ENCODE measurements around the gene ERBB2.

Gene ERBB2

DNA sequence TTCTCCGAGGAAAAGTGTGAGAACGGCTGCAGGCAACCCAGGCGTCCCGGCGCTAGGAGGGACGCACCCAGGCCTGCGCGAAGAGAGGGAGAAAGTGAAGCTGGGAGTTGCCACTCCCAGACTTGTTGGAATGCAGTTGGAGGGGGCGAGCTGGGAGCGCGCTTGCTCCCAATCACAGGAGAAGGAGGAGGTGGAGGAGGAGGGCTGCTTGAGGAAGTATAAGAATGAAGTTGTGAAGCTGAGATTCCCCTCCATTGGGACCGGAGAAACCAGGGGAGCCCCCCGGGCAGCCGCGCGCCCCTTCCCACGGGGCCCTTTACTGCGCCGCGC lies at the start of gene ERBB2:
ERBB2 (plus strand) TSS at position 247 of the 330 bp plus-strand sequence. CDS start 175 bp downstream, outside the sequence.
- no peak for DNase-seq (ENCODE audit: low read depth, low spot score)

GRCh38 chr17:39650121-39650579 lies 49.7 kb upstream of the ERBB2 start:
- no peak for DNase-seq (ENCODE audit: low read depth, low spot score)

More for the DNA sequence above, at the start of gene ERBB2:
- peak within 1 kb of the TSS; percentile 56 for H3K27ac ChIP-seq

DNA sequence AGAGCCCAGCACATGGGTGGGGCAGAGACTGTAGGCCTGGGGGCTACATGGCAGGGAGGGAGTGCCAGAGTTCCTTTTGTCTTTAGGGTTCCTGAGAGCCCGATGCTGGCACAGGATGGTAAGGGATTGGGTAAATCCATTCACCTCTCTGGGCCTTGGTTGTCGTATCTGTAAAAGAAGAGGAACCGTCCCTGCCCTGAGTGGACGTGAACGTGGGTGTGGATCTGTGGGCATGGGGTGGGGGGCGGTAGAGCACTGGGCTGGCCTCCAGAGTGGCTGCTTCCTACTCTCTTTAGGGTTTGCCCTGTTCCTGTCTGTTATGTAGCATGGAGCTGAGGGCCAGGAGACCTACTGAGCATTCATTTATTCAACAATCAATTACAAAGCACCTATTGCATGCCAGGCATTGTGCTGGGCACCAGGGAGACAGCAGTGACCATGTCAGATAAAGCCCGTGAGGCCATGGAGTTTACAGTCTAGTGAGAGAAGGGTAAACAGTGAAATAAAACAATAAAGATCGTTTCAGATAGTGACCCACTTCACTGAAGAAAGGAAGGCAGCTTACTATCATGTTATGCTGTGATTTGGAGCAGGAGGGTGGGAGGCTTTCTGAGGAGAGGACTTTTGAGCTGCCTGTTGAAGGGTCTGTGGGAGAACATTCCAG lies 47.8 kb upstream of the ERBB2 start:
- H3K27ac ChIP-seq = no peak overlapping the region

More at GRCh38 chr17:39650121-39650579, 49.7 kb upstream of the ERBB2 start:
- H3K27ac ChIP-seq = no peak overlapping the region

DNA sequence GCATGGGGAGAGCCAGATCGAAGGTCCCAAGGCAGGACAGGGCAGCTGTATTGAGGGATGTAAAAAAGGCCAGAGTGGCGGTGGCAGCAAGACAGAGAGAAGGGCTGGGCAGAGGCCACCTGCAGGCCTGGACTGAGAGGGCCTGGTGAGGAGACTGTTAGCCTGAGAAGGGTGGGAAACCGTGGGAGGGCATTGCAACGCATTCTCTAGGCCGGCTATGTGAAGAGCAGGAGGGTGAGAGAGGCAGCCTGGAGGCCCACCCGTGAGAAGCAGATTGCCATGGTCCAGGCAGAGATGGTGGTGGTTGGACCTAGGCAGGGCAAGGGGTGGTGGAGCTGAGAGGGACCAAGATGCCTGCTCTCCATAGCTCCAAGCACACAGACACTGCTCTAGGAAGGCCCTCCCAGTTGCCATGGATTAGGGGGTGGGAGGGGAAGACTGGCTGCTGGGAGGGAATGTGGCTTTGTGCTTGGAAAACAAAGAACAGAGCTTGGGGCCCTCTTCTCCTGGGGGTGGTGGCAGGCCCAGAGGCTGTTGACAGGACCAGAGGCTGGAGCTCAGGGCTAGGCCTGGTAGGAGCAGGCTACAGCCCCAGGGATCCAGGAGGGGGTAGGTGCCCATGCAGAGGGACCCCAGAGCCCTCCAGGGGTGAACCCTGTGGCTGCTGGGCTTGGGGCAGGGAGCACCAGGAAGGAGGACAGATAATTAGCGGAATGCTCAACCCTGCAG lies 47.1 kb upstream of the ERBB2 start:
- H3K27ac ChIP-seq = no peak overlapping the region
- no peak for DNase-seq (ENCODE audit: low read depth, low spot score)

More for the DNA sequence above, 47.8 kb upstream of the ERBB2 start:
- no peak for DNase-seq (ENCODE audit: low read depth, low spot score)

GRCh38 chr17:39653316-39653661 lies 46.6 kb upstream of the ERBB2 start:
- no peak for DNase-seq (ENCODE audit: low read depth, low spot score)
- no peak overlapping the region for H3K27ac ChIP-seq

DNA sequence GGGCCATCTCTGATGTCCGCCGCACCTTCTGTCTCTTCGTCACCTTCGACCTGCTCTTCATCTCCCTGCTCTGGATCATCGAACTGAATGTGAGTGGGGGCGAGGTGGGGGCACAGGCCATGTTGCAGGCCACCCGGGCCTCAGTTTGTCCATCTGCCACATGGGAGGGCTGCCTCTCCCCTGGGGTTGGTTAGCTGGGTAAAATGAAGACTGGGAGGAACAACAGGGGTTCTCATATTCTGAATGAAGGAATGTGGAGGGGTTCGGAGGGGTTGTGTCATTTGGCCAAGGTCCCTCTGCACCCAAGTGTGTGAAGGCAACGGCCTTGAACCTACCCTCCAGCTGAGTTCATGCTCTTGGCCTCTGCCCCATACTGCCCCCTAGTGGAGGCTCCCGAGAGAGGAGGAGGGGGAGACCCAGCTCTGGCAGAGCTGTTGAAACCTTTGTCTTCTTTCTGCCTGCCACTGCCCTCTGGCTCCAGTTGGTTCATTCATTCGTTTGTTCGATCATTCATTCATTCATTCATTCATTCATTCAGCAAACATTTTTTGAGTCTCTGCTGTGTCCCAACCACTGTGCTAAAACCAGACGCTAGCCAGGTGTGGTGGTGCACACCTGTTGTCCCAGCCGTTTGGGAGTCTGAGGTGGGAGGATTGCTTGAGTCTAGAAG lies 46.1 kb upstream of the ERBB2 start:
- DNase-seq (ENCODE audit: low read depth, low spot score) = no peak
- H3K27ac ChIP-seq = no peak overlapping the region

GRCh38 chr17:39655105-39655504 lies 44.8 kb upstream of the ERBB2 start:
- H3K27ac ChIP-seq = no peak overlapping the region
- DNase-seq (ENCODE audit: low read depth, low spot score) = no peak

- H3K27ac ChIP-seq = no peak overlapping the region
- DNase-seq (ENCODE audit: low read depth, low spot score) = no peak
Observed at GRCh38 chr17:39658346-39658745, 41.5 kb upstream of the ERBB2 start.

- H3K27ac ChIP-seq = no peak overlapping the region
- no peak for DNase-seq (ENCODE audit: low read depth, low spot score)
Observed at GRCh38 chr17:39658760-39659159, 41.1 kb upstream of the ERBB2 start.

GRCh38 chr17:39659279-39660010 lies 40.4 kb upstream of the ERBB2 start:
- no peak overlapping the region for H3K27ac ChIP-seq
- DNase-seq (ENCODE audit: low read depth, low spot score) = no peak

- H3K27ac ChIP-seq = no peak overlapping the region
- DNase-seq (ENCODE audit: low read depth, low spot score) = no peak
Observed at GRCh38 chr17:39660011-39660360, 39.9 kb upstream of the ERBB2 start.

DNA sequence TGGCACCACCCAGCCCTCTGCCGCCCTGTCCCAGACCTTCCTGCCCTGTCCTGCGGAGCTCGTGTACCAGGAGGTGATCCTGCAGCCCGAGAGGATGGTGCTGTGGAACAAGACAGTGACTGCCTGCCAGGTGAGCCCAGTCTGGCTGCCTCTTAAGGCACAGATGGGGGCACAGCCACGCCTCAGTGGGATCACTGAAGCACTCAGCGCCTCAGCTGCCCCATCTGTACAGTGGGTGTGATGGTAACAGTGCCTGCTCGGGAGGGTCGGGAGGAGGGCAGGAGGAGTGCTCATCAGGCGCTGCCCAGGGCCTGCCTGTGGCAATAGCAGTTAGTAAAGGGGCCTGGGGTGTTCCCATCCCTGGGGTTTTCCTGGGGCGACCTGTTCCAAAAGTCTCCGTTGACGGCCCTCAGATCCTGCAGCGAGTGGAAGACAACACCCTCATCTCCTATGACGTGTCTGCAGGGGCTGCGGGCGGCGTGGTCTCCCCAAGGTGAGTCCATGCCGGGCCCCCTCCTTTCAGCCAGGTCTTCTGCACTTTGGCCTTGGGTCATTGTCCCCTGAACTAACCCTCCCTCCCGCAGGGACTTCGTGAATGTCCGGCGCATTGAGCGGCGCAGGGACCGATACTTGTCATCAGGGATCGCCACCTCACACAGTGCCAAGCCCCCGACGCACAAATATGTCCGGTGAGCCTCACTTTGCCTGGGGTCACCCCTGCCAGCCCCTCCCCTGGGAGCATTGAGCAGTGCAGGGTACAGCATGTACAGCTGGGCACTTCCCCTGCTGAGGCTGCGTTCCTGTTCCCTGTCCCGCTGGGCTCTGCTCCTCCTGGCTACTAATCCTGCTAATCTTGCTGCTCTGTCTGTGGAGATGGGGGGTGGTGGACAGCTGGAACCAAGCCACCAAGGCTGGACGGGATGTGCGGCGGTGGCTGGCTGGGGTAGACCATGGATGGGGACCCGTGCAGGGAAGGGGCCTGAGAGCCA lies 39.2 kb upstream of the ERBB2 start:
- DNase-seq (ENCODE audit: low read depth, low spot score) = no peak
- H3K27ac ChIP-seq = no peak overlapping the region

- no peak for DNase-seq (ENCODE audit: low read depth, low spot score)
- H3K27ac ChIP-seq = no peak overlapping the region
Observed at GRCh38 chr17:39661744-39662541, 37.9 kb upstream of the ERBB2 start.

GRCh38 chr17:39662551-39663339 lies 37.1 kb upstream of the ERBB2 start:
- H3K27ac ChIP-seq = no peak overlapping the region
- no peak for DNase-seq (ENCODE audit: low read depth, low spot score)

DNA sequence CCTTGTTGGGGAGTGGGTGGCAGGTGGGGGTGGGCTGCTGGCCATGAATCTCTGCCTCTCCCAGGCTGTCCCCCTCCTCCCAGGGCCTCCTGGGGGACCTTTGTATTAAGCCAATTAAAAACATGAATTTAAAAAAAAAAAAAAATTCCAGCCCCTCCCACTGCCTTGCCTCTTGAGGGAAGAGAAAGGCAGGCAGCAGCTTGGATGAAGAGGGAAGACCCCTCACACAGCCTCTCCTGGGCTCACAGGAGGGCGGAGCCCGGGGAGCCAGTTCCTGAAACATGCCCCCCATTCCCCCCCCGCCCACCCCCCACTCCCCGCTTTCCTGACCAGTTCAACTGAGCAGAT lies 36.5 kb upstream of the ERBB2 start:
- no peak overlapping the region for H3K27ac ChIP-seq
- DNase-seq (ENCODE audit: low read depth, low spot score) = no peak

DNA sequence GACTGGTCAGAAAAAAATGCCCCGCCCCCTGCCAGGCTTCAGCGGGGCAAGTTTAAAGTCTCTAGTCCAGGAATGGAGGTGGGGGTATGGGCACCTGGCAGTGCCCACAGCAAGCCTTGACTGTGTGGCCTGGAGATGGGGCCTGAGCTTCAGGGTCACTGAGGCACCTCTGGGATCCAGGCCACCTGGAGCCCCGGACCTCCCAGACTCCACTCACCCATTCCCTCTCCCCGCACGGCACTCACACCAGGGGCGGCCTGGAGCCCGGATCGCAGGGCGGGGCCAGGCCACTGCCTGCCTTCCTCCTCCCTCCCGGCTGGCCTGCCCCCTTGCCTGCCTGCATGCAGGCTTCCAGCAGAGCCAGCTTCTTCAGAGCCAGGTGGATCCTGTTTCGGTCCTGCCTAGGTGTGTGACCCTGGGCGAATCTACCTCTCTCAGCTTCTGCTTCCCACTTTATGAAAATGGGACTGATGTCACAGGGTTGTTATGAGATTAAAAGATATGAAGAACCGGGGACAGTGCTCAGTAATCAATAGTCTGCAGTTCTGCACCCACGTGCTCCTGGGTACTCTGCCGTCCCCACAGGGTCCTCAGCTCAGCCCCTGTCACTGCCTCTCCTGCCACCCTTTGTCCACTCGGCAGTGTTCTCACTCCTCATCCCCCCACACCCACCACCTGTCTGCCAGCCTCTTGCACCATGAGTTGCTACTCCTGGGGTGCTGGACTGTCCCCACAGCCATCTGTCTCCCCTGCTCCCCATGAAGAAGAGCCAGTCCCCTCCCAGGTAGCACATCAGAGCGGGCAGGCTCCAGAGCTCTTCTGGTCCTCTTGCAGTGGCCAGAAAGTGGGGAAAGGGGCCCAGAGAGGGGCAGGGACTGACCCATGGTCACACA lies 35.9 kb upstream of the ERBB2 start:
- DNase-seq (ENCODE audit: low read depth, low spot score) = no peak
- H3K27ac ChIP-seq = no peak overlapping the region
